ENCODE results near the gene MEGF11.
"Not testable (repeated sequence)": the region's sequence is repeated elsewhere in the genome, so short reads cannot be mapped to it uniquely, and the experiment has no call there.

MEGF11 gene

DNA sequence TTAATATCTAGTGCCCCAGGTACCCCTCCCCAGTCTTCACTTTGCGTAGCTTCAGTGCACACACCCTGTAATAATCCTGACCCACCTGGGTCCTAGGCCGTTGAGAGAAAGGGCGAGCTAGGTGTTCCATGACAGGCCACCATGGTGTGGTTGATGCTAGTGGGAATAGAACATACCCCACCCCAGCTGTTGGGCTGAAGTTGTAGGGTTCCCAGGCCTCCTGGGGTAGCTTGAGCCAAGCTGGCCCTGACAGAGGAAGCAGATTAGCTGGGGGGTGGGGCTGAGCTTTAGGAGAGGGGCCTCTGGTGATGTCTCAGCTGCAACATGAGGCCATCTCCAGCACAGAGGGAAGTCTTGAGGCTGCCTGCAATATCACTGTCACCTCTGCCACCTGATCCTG is 343.7 kb downstream of the MEGF11 start:
- no peak for DNase-seq

DNA sequence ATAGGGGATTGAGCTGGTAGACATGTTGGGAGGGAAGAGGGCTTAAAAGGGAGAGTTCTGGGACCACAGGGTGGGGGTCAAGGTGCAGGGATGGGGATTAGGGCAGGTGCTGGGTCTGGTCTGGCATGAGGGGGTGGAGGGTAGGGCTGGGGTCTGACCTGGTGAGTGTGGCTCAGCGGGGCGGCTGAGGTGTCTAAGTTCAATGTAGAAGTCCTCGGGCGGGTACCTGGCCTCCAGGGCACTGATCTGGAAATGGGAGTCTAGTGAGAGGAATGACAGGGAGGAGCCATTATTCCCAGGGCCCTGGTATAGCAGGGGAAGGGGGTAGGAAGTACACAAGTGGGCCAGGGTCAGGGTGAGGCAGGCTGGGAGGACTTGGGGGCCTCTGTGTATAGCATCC is 344.7 kb downstream of the MEGF11 start:
- DNase-seq: no peak

DNA sequence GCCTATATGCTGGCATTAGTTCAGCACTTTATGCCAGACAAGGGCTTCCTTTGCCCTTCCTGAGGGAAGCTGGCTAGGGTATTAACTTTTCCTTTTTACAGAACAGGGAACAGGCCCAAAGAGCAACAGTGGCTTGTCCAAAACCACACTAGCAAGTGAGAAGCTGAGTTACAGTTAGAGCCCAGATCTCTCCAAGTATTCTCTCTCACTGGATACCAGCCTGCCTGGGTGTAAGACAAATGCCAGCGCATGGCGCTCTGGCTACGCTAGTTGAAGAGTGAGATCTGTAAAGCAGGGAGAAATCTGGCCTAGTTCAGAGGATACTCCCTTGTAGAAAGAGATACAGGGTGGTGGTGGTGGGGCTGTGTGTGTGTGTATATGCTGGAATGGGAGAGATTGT is 345.9 kb downstream of the MEGF11 start:
- no peak for DNase-seq

DNA sequence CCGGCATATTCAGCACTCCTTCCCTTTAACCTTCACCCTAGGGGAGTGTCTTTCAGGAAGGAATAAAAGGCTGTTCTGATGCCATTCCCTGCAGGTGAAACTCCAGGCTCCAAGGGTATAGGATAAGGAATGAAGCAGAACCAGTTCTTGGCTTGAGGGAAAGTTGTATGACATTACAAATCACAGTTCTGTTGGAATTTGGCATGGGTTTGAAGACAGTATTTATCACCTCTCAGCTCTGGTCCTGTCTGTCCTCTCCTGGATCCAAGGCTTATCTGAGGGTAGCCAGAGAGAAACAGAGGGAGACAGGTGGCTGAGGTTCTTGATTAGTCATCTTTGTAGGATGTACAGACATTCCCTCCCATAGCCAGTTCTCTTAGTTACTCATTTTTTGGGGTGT is 347.2 kb downstream of the MEGF11 start:
- DNase-seq: no peak

DNA sequence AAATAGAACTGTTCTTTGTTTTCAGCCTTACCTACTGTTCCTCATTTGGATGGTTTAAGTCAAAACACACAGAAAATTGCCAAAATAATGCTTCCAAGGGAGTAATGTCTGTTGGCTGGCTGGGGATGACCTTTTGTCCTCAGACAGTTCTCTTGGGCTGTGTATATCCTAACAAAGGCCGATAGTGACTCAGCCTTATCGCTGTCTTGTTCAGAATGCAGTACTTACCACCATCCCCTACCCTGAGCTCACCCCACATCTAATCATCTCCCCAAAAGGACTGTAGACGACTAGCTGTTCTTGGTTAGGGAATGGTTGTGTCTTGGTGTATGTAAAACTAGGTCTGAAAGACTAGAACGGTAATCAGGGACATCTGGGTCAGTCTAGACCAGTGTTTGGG is 349.2 kb downstream of the MEGF11 start:
- no peak for DNase-seq

DNA sequence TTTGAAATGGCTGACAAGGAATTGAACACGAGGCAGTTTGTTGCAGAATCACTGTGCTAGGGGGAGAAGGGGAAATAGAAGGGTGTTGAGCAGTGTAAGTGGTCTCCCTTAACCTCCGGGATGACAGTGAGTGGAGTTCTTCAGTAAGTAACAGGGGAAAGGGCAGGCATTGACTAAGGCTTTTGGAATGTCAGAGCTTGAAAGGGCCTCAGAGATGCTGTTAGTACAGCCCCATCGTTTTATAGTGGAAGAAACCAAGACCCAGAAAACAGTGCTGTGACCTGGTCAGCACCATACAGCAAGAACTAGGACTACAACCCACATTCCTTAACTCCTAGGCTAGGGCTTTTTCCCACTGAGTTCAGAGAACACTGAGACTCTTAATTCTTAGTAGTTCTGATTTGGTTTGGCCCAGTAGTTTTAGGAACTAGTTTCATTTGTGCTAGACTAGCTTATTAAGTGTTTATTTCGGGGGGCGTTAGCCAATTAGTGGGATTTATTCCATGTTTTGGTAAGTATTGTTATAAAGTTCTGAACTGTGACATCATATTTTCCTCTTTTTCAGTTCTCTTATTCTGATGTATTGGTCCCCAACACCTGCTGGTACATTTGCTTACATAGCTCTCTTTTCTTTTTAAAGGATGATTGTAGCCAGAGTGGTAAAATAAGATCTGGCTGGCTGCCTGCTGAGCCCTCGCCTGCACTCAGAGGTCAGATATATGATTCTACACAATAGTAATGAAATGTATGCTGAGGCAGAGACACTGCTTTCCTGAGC is 350.1 kb downstream of the MEGF11 start:
- no peak for DNase-seq

DNA sequence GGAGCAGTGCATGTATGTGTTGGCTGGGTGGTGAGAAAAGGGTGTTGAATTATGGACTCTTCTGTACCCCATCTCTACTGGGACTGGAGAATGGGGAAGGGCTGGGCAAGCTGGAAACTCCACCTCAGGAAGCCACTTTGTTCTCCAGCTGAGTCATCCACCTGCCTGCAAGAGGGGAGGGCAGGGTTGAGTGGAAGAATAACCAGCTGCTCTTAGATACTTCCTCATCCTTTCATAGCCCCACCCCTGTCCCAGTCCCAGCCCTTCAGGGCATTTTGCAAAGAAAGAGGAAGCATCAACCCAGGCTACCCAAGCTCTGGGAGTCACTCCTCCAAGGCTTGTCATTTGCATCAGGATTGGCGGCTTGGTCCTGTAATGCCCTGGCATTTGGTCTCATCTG is 351.2 kb downstream of the MEGF11 start:
- no peak for DNase-seq

DNA sequence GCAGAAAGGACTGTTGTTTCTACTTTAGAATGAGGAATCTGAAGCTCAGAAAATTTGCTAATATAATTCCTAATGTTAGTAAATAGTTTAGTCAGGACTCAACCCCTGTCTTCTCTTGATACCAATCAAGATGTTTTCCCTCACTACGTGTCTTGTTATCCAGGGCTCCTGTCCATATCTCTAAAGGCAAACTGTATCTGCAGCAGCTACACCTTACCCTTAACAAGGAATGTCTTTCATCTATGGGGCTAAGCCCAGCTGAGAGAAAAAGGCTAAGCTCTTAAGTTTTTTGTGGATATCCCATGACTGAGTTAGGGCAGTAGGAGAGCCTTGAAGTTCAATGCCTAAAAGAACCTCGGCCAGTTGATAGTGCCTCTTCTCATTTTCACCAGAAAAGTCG is 351.7 kb downstream of the MEGF11 start:
- no peak for DNase-seq

DNA sequence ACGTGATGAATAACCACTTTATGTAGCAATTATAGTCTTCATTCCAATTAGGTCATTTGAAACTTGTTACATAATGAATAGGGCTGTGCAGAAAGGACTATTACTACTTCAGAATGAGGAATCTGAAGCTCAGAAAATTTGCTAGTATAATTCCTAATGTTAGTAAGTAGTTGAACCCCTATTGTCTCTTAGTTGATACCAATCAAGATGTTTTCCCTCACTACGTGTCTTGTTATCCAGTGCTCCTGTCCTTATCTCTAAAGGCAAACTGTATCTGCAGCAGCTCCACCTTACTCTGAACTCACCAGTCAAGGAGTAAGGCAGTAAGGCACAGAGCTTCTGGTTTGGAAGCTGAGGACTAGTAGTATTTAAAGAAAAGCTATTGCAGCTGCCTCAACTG is 352.2 kb downstream of the MEGF11 start:
- DNase-seq: no peak

DNA sequence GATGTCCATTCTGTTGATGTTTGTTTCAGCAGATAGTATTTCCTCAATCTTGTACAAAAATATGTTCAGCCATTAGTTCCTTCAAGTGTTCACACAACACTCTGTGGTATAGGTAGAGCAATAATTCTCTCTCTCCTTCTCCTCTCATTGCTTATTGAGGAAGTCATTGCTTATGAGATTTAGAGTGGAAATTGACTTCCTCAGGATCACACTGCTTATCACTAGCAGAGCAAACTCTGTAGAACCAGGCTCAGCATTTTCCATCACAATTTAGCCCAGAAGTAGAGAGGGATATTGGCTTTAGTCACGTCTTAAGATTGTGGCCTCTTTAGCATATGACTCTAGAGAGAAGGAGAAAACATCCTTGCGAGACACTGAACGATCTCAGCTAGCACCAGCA is 353.1 kb downstream of the MEGF11 start:
- no peak for DNase-seq

DNA sequence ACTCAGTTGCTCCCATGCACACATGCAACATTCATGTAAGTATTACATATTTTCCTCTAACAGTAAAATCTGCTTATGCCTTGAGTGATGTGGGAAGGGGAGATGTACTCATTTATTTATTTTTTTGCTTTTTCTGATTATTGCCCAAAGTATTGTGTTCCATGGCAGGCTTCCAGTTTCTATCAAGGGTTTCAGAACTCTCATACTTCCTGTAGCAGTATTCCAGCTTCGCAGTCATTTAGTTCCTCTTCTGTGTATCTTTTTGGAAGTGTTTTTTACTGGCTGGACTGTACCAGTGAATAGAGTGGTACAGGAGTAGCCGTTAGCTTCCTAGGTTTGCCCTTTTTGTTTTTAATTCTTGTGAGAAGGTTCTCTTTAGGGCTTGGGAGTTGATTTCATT is 357.3 kb downstream of the MEGF11 start:
- no peak for DNase-seq

DNA sequence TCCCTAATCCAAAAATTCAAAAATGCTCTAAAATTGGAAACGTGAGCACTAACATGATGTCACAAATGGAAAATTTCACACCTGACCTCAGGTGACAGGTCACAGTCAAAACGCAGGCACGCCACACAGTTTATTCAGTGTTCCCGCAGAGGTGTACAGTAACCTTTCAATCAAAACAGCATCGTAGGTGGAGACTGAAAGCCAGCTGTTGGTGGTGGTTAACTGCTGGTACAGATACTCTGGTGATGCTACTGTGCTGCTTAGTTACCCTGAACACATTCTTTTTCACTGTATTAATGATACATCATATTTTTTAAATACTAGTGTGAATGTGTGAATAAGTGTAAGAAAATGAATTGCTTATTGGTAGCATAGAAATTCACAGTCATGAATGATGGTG is 360.5 kb downstream of the MEGF11 start:
- DNase-seq: no peak

DNA sequence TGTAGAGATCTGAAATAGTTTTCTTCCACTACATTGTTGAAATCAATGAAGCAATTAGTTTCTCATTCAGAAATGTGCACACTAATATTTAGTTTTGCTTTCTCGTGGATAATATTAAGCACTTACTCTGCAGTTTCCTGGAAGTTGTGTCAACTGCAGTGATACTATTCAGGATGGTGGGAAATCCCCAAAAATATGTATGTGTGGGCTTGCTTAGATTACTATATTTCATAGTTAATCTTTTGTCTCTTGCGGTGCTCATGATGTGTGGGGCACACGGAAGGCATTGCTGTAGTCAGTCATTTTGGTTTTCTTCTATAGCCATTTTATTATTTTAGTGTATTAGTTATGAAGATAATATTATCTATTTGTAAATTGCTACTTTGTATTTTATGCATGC is 364.6 kb downstream of the MEGF11 start:
- no peak for DNase-seq

DNA sequence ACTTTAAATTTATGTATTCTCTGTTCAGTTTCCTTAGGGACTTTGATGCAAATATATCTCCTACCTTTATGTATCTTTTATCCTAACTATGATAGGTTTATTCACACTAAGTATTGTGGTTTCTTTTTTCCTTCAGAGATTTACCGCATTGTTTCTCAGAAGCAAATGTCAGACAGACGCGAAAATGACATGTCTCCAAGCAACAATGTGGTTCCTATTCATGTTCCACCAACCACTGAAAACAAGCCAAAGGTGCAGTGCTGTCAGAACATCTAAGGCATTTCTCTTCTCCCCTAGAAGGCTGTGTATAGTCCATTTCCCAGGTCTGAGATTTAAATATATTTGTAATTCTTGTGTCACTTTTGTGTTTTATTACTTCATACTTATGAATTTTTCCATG is 366.0 kb downstream of the MEGF11 start:
- no peak for DNase-seq

DNA sequence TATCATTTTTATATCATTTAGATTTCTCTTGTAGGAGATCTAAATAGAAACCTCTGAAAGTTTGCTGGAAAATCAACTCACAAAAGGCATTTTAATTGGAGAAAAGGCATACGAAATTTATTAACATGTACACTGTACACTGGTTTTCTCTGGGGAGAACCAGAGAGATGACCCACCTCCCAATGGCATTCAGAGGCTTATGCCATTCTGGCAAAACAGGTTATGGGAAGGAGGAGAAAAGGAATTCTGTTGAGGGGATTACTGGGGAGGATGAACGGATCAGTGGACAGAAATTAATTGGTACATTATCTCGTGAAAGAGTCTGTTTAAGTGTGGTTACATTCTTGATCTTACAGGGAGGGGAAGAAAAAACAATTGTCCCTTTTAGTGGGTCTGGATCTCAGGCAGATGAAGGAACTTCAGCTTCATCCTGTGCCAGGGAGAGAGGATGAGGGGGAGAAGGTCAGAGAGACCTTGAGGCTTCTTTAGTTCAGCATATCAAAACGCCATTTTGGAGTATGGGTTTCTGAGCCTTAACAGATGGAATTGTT is 367.8 kb downstream of the MEGF11 start:
- DNase-seq: no peak

DNA sequence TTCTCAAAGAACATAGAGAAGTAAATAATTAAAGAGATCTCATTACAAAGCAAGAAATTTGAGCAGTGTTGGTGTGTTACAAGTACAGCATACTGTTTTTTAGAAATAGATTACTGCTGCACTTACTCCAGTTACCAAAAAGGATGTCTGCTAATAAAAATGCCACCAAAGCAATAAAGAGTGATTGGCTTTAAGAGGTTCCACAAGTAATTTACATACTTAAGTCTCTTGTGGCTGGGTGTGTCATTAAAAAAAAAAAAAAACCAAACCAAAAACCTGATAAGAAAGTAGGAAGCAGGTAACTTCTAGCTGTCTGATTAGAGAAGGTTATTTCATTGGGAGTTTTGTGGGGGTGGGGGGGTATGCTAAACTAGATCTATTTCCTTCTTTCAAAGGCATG is 369.0 kb downstream of the MEGF11 start:
- no peak for DNase-seq

DNA sequence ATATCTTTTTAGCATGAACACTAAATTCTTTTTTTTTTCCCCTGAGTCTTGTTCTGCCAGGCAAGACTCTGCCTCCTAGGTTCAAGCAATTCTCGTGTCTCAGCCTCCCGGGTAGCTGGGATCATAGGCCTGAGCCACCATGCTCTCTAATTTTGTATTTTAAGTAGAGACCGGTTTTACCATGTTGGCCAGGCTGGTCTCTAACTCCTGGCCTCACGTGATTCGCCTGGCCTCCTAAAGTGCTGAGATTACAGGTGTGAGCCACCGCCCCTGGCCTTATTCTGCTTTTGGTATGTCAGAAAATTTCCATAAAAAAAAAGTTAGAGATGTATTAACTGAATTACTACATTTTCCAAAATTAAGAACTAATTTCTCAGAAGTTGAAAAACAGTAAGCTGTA is 370.0 kb downstream of the MEGF11 start:
- no peak for DNase-seq

DNA sequence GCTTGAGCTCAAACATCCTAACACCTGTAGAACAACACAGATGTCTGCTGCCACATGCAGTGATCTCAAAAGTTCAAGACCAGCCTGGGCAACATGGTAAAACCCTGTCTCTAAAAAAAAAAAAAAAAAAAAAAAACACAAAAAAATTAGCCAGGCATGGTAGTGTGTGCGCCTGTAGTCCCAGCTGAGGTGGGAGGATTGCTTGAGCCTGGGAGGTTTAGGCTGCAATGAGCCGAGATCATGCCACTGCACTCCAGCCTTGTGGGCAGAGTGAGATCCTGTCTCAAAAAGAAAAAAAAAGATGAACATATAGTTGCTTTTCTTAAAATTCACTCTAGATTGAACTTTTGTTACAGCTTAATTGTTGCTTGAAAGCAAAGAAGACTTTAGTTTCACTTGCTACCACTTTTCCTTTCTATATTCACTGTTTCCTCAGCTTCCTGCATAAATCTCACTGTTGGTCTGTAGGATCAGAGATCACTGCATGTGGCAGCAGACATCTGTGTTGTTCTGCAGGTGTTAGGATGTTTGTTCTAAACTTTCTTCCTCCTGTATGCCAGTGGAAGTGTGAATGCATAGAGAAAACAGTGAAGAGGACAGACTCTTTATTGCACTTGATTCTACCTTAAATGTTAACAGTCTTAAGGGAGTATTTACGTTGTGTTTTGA is 371.6 kb downstream of the MEGF11 start:
- no peak for DNase-seq

DNA sequence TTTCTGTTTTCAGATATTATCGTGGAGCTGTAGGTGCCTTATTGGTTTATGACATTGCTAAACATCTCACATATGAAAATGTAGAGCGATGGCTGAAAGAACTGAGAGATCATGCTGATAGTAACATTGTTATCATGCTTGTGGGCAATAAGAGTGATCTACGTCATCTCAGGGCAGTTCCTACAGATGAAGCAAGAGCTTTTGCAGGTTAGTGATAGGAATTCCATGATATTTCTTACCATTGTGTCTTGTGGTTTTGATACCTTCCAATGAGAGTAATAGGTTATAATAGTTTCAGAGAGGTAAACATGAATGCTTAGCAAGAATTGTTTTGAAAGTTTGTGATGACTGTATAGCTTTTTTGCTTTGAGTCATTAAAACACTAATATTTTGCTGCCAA is 375.8 kb downstream of the MEGF11 start:
- no peak for DNase-seq

DNA sequence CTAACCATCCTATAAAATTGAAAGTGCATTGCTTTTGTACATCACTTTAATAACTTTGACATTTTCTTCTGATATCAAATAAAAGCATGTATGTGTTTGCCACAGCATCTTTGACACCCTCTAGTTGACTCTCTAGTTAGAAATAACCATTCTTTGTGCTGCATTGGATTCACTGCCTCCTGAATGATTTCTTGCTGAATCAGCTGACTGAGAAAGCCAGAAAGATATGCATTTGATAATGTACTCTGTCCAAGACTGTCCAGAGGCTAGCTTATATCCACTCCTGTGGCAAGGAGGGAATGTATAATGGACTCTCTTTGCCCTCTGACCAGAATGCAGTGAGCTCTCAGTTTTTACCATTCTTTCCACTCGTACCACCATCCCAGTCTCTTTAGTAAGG is 378.1 kb downstream of the MEGF11 start:
- DNase-seq: no peak

DNA sequence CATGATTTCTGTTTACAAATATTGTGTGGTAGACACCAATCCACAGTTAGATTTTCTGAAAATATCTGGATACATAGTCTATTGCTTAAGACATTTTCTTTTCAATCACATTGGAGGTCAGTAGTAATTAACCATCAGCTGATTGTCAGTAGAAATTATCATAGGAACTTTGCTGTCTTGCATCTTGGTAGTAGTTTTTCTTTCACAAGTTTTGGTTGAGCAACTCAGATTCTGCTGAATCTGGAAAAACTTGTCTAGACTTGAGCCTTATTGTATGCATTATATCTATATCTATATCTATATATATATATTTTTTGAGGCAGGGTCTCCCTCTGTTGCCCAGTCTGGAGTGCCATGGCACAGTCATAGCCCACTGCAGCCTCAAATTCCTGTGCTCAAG is 380.3 kb downstream of the MEGF11 start:
- DNase-seq: no peak

DNA sequence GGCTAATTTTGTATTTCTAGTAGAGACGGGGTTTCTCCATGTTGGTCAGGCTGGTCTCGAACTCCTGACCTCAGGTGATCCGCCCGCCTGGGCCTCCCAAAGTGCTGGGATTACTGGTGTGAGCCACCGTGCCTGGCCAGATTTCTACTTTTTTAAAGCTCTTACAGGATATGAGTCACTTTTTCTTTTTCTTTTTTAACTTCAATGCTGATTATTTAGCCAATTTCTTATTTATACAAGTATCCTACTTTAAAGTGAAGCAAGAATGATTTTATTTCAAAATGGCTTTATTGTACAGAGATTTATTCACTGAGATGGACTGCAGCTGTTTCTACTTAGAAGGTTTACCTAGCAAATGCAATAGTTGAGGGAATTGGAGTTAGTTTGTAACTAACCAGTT is 381.0 kb downstream of the MEGF11 start:
- not testable (repeated sequence) for DNase-seq

DNA sequence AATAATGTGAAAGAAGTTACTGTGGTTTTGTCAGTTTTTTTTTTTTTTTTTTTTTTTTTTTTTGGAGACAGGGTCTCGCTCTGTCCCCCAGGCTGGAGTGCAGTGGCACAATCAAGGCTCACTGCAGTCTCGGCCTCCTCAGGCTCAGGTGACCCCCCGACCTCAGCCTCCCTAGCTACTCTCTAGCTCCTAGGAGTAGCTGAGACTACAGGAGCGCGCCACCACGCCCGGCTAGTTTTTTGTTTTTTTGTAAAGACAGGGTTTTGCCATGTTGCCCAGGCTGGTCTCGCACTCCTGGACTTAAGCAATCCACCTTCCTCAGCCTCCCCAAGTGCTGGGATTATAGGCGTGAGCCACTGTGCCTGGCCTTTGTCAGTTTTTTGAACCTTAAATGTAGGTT is 381.7 kb downstream of the MEGF11 start:
- DNase-seq: not testable (repeated sequence)

DNA sequence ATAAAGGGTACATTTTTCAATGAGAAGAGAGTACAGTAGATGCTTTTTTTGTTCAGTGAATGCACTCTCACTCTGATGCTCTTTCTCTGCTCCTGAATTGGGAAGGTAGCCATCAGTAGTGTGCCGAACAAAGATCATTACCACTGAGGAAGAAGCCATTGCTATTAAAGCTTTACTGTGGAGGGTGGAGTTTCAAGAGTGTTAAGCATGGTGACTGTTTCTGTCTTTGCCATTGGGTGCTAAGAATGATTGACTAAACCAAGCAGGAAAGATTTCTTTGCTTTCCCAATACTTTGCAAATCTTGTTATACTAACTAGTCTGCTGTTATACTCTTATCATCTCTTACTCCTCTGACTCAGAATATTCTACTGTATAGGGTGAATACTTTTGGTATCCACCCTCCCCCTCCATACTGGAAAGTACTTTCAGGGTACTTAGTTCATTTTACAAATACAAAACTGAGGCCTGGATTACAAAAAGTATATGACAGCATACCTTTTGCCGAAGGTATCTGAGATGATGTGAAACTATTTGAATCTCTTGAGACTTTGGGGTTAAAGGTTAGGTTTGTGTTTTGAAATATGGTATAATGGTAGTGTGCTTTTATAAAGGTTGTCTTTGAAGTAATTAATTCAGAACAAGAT is 382.5 kb downstream of the MEGF11 start:
- no peak for DNase-seq

Data from cortex of kidney (tissue), 1 donor.